ENCODE data around the gene NTN1.

NTN1 gene

GRCh38 chr17:9024497-9024896 is 3.2 kb downstream of the NTN1 start:
- Histone ChIP-seq H3K4me1 (peaks cover 15 to 32% (median 23%) of the 10 kb centered on the region in 10 experiments; a peak in 19 of 20 replicates), H3K9ac (no peak overlapping the region), H3K36me3 (no peaks in the 10 kb centered on the region), H3K4me2 (no peak overlapping the region), H3K27ac (no peak overlapping the region), H3K9me3 (replicated peaks in 1 of 11) (peaks cover 0 to 11% (median 8%) of the 10 kb centered on the region in 11 experiments; a peak in 13 of 22 replicates), H3K27me3 (peaks cover 62 to 83% (median 75%) of the 10 kb centered on the region in 11 experiments), H3K4me3 (no peak overlapping the region), H4K20me1 (peaks cover 0 to 39% (median 20%) of the 10 kb centered on the region in 11 experiments; a peak in 17 of 22 replicates)
- no peak for TF ChIP-seq Cebpa-rat (IDR thresholded peaks at IDR 0.05)

- no peak overlapping the region for H3K4me3 ChIP-seq
- no peak overlapping the region for H3K4me2 ChIP-seq
- no peaks in the 10 kb centered on the region for H3K36me3 ChIP-seq
- peaks cover 0 to 11% (median 8%) of the 10 kb centered on the region in 11 experiments; a peak in 13 of 22 replicates for H3K9me3 ChIP-seq (replicated peaks in 1 of 11)
- no peak for TF ChIP-seq Cebpa-rat (IDR thresholded peaks at IDR 0.05)
- H4K20me1 ChIP-seq: peaks cover 0 to 30% (median 19%) of the 10 kb centered on the region in 11 experiments; a peak in 17 of 22 replicates
- peaks cover 41 to 61% (median 54%) of the 10 kb centered on the region in 11 experiments for H3K27me3 ChIP-seq
- H3K9ac ChIP-seq: no peak overlapping the region
- no peak overlapping the region for H3K27ac ChIP-seq
- H3K4me1 ChIP-seq: peaks cover 18 to 26% (median 19%) of the 10 kb centered on the region in 10 experiments; a peak in 19 of 20 replicates
Measured at GRCh38 chr17:9026741-9027140, 5.4 kb downstream of the NTN1 start.

GRCh38 chr17:9028202-9028987 is 7.1 kb downstream of the NTN1 start:
- Histone ChIP-seq H3K27ac (no peak overlapping the region), H3K4me2 (no peak overlapping the region)

GRCh38 chr17:9028988-9029570 is 7.8 kb downstream of the NTN1 start:
- Histone ChIP-seq H3K9me3 (replicated peaks in 1 of 11) (no peaks in the 10 kb centered on the region), H3K36me3 (no peaks in the 10 kb centered on the region), H3K27me3 (peaks cover 18 to 37% (median 30%) of the 10 kb centered on the region in 11 experiments), H3K4me2 (no peak overlapping the region), H3K4me1 (peaks cover 0 to 18% (median 7%) of the 10 kb centered on the region in 10 experiments; a peak in 11 of 20 replicates), H3K9ac (no peak overlapping the region), H4K20me1 (peaks cover 0 to 9% (median 0%) of the 10 kb centered on the region in 11 experiments; a peak in 3 of 22 replicates), H3K27ac (no peak overlapping the region), H3K4me3 (no peak overlapping the region)
- TF ChIP-seq Cebpa-rat (IDR thresholded peaks at IDR 0.05): no peak

More at GRCh38 chr17:9028202-9028987, 7.1 kb downstream of the NTN1 start:
- Histone ChIP-seq H3K36me3 (no peaks in the 10 kb centered on the region), H4K20me1 (peaks cover 0 to 13% (median 3%) of the 10 kb centered on the region in 11 experiments; a peak in 15 of 22 replicates), H3K27me3 (peaks cover 25 to 44% (median 37%) of the 10 kb centered on the region in 11 experiments), H3K9ac (no peak overlapping the region), H3K4me1 (peaks cover 2 to 18% (median 8%) of the 10 kb centered on the region in 10 experiments; a peak in 15 of 20 replicates), H3K9me3 (replicated peaks in 1 of 11) (peaks cover 0 to 2% (median 0%) of the 10 kb centered on the region in 11 experiments; a peak in 7 of 22 replicates), H3K4me3 (no peak overlapping the region)
- TF ChIP-seq Cebpa-rat (IDR thresholded peaks at IDR 0.05): no peak

GRCh38 chr17:9032151-9032550 is 10.8 kb downstream of the NTN1 start:
- no peak overlapping the region for H3K9ac ChIP-seq
- H3K4me2 ChIP-seq: peak overlapping the region in 1 of 11 experiments; percentile 18; a peak in 1 of 22 replicates
- peaks cover 0 to 18% (median 7%) of the 10 kb centered on the region in 10 experiments; a peak in 10 of 20 replicates for H3K4me1 ChIP-seq
- H3K36me3 ChIP-seq: no peaks in the 10 kb centered on the region
- H3K4me3 ChIP-seq: no peak overlapping the region
- no peaks in the 10 kb centered on the region for H3K9me3 ChIP-seq (replicated peaks in 1 of 11)
- no peaks in the 10 kb centered on the region for H4K20me1 ChIP-seq
- H3K27ac ChIP-seq: no peak overlapping the region
- H3K27me3 ChIP-seq: peaks cover 0 to 13% (median 0%) of the 10 kb centered on the region in 11 experiments; a peak in 5 of 22 replicates
- no peak for TF ChIP-seq Cebpa-rat (IDR thresholded peaks at IDR 0.05)

- Histone ChIP-seq H3K27ac (no peak overlapping the region), H3K9me3 (replicated peaks in 1 of 11) (0 out of 22 replicates have a peak, but pooled peaks cover 0 to 4% (median 0%) of the 10 kb centered on the region in 11 experiments), H3K36me3 (no peaks in the 10 kb centered on the region), H3K4me2 (peak overlapping the region in 1 of 11 experiments; percentile 18; a peak in 1 of 22 replicates), H4K20me1 (no peaks in the 10 kb centered on the region), H3K9ac (no peak overlapping the region), H3K4me1 (peaks cover 0 to 18% (median 7%) of the 10 kb centered on the region in 10 experiments; a peak in 10 of 20 replicates), H3K27me3 (peaks cover 0 to 13% (median 0%) of the 10 kb centered on the region in 11 experiments; a peak in 4 of 22 replicates), H3K4me3 (no peak overlapping the region)
- TF ChIP-seq Cebpa-rat (IDR thresholded peaks at IDR 0.05): no peak
Measured at GRCh38 chr17:9032583-9032982, 11.3 kb downstream of the NTN1 start.

- Histone ChIP-seq H3K9me3 (replicated peaks in 1 of 11) (peaks cover 0 to 8% (median 7%) of the 10 kb centered on the region in 11 experiments; a peak in 11 of 22 replicates), H3K4me3 (no peak overlapping the region), H3K27me3 (no peaks in the 10 kb centered on the region), H3K27ac (no peak overlapping the region), H3K4me1 (peaks cover 0 to 17% (median 7%) of the 10 kb centered on the region in 10 experiments; a peak in 10 of 20 replicates), H3K9ac (no peak overlapping the region), H3K36me3 (no peaks in the 10 kb centered on the region), H3K4me2 (no peak overlapping the region), H4K20me1 (no peaks in the 10 kb centered on the region)
- TF ChIP-seq Cebpa-rat (IDR thresholded peaks at IDR 0.05): no peak
Measured at GRCh38 chr17:9035249-9035648, 13.9 kb downstream of the NTN1 start.

- Histone ChIP-seq H3K4me3 (no peak overlapping the region), H3K27me3 (no peaks in the 10 kb centered on the region), H3K4me1 (peaks cover 0 to 6% (median 0%) of the 10 kb centered on the region in 10 experiments; a peak in 4 of 20 replicates), H3K4me2 (no peak overlapping the region), H3K27ac (no peak overlapping the region), H3K36me3 (no peaks in the 10 kb centered on the region), H4K20me1 (no peaks in the 10 kb centered on the region), H3K9me3 (replicated peaks in 1 of 11) (peaks cover 0 to 16% (median 13%) of the 10 kb centered on the region in 11 experiments; a peak in 16 of 22 replicates), H3K9ac (no peak overlapping the region)
- no peak for TF ChIP-seq Cebpa-rat (IDR thresholded peaks at IDR 0.05)
Measured at GRCh38 chr17:9036336-9036735, 15.0 kb downstream of the NTN1 start.

- H3K9me3 ChIP-seq (replicated peaks in 1 of 11): peaks cover 0 to 16% (median 13%) of the 10 kb centered on the region in 11 experiments; a peak in 16 of 22 replicates
- no peaks in the 10 kb centered on the region for H3K27me3 ChIP-seq
- no peaks in the 10 kb centered on the region for H3K4me1 ChIP-seq
- no peak overlapping the region for H3K9ac ChIP-seq
- H4K20me1 ChIP-seq: no peaks in the 10 kb centered on the region
- H3K4me3 ChIP-seq: no peak overlapping the region
- H3K4me2 ChIP-seq: no peak overlapping the region
- no peak for TF ChIP-seq Cebpa-rat (IDR thresholded peaks at IDR 0.05)
- no peaks in the 10 kb centered on the region for H3K36me3 ChIP-seq
- no peak overlapping the region for H3K27ac ChIP-seq
Measured at GRCh38 chr17:9037736-9038135, 16.4 kb downstream of the NTN1 start.
